OCI-LY3 (cell line): ENCODE measurements around the gene CCDC178.

Experiments used
- CTCF ChIP-seq: fragments of 200-600, 300-600 bp; sonication (generic); IDR thresholded peaks from 2 replicates; pipeline ENCODE4 v1.5.1; 2014; ENCODE audit warnings: antibody characterized with exemption, low read length, low read depth
- EZH2phosphoT487 ChIP-seq: fragments of 200-600 bp; shearing (Covaris generic); IDR thresholded peaks from 2 replicates; pipeline ENCODE4 v1.6.1; 2018; ENCODE audit warnings: antibody characterized with exemption, mixed run types, low read depth

- no peak for TF ChIP-seq CTCF
- TF ChIP-seq EZH2phosphoT487 = no peak
Observed at GRCh38 chr18:33459612-33460011, 19.1 kb upstream of the CCDC178 start.
